ENCODE measurements around the gene SH3BP2.

SH3BP2 gene

DNA sequence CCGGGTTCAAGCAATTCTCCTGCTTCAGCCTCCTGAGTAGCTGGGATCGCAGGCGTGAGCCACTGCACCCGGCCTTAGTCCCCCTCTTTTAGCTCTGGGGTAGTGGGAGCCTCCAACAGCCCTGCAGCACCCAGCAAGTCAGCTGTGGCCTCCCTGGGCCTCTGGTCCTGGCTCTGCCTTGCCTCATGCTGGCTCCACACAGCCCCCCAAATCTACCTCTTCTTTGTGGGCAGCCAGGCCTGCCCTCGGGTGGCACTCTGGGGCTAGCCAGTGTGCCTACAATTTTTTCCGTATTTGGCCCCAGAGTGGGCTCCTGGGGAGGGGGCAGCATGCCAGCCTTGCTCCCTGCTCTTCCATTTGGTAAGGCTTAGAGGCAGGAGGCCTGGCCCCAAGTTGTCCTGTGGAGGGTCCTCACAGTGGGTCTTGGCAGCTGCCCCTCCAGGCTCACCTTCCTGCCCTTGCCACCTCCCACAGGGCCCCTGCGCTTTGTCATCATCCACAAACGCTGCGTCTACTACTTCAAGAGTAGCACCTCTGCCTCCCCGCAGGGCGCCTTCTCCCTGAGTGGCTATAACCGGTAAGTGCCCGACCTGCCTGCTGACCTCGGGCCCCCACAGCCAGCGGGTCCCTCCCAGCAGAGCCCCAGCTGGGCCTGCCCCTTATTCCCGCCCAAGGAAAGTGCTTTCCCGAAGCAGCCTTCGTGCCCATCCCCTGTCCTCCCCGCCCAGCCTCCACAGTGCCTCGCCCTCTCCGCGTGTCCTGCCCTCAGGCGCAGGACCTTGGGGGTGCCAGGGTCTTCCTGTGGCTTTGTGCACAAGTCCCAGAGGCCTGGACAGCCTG, 29.8 kb downstream of the SH3BP2 start:
- no peak for DNase-seq

GRCh38 chr4:2823301-2823670, 30.4 kb downstream of the SH3BP2 start:
- no peak for DNase-seq

DNA sequence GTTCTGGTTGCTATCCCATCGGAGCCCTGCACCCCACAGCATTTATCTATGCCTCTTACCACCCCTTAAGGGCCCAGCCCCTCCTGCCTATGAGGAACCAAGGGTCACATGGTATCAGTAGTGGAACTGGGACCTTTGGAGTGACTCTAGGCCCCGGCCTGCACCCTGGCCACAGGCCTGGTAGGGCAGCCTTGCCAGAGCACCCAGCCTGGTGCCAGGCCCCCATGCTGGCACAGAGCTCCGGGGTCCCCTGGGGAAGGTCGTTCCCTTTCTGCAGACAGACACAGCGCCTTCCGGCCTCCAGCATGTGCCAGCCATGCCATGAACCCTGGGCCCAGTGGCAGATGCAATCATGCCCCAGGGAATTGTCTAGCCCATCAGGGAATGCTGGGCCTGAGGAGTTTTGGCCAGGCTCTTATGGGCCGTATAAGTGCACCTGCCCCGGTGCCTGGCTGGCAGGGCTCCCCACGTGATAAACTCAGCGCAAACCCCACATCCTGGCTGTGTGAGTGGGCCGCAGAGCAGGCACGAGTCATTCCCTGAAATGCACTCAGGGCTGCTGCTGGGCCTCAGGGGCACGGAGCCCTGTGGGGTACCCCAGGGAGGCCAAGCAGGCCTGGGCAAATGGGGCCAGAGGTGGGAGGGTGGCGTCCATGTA, 30.9 kb downstream of the SH3BP2 start:
- DNase-seq: no peak

GRCh38 chr4:2824329-2824835, 31.5 kb downstream of the SH3BP2 start:
- DNase-seq: no peak

DNA sequence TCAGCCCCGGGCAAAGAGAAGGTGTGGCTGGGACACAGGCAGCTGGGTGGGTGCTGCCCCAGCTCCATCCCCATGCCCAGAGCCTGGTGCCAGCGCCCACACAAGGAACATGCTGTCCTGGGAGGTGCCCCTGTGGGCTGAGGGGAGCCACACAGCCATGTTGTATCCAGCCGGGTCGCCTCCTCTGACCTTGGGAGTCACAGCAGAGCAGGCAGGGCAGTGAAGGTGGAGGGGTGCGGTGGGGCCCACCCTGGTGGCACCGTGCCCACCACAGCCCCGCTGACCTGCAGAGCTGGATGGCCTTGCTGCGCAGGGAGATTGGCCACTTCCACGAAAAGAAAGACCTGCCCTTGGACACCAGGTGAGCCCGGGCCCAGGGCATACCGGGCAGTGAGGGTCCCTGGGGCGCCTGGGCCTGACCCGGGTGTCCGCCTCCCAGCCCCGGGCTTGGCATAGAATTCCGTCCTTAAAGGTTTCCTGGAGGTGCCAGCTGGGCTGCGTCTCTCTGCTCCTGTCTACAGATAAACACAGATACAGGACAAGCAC, 32.0 kb downstream of the SH3BP2 start:
- DNase-seq: no peak

DNA sequence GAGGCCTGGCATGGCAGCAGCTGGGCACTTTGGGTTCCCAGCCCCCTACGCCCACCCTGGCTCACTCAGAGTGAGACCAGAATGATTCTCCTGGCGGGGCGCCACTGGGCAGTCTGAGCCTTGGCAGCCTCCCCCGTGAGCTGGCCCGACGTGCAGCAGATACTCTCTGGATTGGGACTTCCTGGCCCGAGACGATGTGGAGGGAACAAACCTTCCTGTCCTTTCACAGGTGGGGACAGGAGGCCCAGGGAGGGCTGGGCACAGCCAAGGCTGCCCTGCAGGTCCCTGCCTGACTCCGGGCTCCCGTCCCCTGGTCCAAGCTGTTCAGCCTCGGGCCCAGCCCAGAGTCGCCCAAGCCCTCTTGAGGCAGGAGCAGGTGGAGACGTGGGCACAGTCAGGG, 32.9 kb downstream of the SH3BP2 start:
- no peak for DNase-seq

GRCh38 chr4:2827071-2827873, 34.4 kb downstream of the SH3BP2 start:
- no peak for DNase-seq

DNA sequence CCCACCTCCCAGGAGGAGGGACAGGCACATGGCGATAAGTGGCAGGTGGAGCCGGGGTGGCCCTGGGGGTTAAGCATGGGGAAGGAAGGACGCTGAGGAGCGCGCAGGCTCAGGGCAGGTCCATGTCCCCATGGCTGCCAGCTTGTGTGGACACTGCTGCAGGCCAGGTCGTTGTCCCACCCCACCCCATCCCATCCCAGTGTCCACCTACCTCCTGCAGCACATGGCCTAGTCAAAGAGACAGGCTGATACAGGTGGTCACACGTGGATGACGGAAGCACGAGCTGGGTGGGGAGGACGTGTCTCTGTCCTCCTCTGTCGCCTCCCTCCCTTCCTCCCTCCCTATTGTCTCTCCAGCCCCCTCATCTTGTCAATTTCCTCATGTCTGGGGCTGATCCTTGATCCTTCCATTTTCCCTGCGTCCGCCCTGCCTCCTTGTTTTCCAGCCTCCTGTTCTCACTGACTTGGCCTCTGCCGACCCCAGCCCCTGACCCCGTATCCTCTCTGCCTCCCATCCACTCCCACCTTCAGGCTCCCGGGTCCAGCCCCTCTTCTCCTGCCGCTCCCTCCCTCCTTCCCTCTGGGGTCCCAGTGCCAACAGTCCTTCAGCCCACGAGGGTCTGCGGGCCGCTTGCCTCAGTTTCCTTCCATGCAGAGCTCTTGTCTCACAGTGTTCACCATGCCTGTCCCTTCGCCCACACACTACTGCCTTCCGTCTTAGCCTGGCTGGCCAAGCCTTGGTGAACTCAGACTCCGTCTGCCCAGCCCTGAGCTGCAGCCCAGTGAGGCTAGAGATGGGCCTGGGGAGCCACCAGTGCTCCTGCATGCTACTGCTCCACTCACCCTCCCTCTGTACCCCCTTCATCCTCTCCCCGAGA, 35.2 kb downstream of the SH3BP2 start:
- no peak for DNase-seq

GRCh38 chr4:2828758-2829181, 35.9 kb downstream of the SH3BP2 start:
- no peak for DNase-seq

GRCh38 chr4:2829321-2829932, 36.5 kb downstream of the SH3BP2 start:
- DNase-seq: no peak

- no peak for DNase-seq
Measured at GRCh38 chr4:2829933-2830451, 37.1 kb downstream of the SH3BP2 start.

GRCh38 chr4:2830632-2831610, 38.0 kb downstream of the SH3BP2 start:
- DNase-seq: no peak

GRCh38 chr4:2831611-2832308, 38.9 kb downstream of the SH3BP2 start:
- DNase-seq: no peak

DNA sequence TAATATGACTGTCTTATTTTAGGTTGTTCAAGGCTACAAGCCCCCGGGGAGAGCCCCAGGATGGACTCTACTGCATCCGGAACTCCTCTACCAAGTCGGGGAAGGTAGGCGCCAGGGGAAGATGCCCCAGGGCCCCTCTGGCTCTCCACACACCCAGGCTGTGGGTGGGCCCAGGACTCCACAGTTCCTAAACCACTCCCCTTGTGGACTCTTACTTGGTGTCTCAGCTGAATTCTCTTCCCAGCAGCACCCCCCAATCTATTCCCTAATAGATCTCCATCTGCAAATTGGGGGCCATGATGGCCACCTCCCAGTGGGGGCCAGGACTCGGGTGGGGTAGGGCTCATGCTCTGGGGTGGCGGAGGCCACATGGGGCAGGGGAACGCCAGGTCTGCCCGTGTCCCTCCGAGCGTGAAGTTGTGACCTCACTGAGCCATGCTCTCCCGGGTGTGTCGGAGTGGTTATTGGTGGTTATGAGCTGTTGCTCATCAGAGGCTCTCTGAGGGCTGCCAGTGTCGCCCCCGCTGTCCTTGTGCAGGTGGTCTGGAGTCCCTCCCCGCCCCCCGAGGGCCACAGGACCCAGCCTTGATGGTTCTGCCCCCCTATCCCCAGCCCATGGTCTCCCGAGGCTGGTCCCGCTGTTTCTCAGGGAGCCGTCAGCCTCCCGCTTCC, 39.6 kb downstream of the SH3BP2 start:
- no peak for DNase-seq

- no peak for DNase-seq
Measured at GRCh38 chr4:2832981-2833670, 40.2 kb downstream of the SH3BP2 start.

- DNase-seq: no peak
Measured at GRCh38 chr4:2833671-2834000, 40.8 kb downstream of the SH3BP2 start.

- DNase-seq: no peak
Measured at GRCh38 chr4:2834001-2834921, 41.4 kb downstream of the SH3BP2 start.
